PFSK-1 (cell line): Measurements from ENCODE around the gene TNNC1.

Source experiments
- FOXP2 ChIP-seq: optimal IDR thresholded peaks from 2 replicates; pipeline ENCODE3; 2011; ENCODE audit warnings: borderline replicate concordance, control low read depth, inconsistent platforms; ENCODE audit not compliant: insufficient read depth; ENCODE audit errors: extremely low read length, extremely low read depth
- POLR2AphosphoS5 ChIP-seq: IDR thresholded peaks from 2 replicates; pipeline ENCODE4 v1.6.1; 2012; ENCODE audit warnings: low read depth, mild to moderate bottlenecking, control low read depth, low read length, moderate library complexity
- SIN3A ChIP-seq: IDR thresholded peaks from 2 replicates; pipeline ENCODE4 v1.6.1; 2012; ENCODE audit warnings: mild to moderate bottlenecking, low read length, moderate library complexity, borderline replicate concordance; ENCODE audit not compliant: insufficient read depth
- TAF1 ChIP-seq: IDR thresholded peaks from 2 replicates; pipeline ENCODE4 v1.6.1; 2012; ENCODE audit warnings: low read length, control low read depth, borderline replicate concordance; ENCODE audit not compliant: insufficient read depth
- TF ChIP-seq, protein P1 (sequence below), 2 experiments: IDR thresholded peaks; 2 replicates each; pipeline versions ENCODE4 v1.6.1 to v1.8.0; 2011 to 2012; ENCODE audit warnings: low read depth in 2 of 2, low read length in 2 of 2, control low read depth in 1 of 2, inconsistent platforms in 1 of 2, mild to moderate bottlenecking in 1 of 2, moderate library complexity in 1 of 2; ENCODE audit not compliant: insufficient read depth in 1 of 2

Gene TNNC1

DNA sequence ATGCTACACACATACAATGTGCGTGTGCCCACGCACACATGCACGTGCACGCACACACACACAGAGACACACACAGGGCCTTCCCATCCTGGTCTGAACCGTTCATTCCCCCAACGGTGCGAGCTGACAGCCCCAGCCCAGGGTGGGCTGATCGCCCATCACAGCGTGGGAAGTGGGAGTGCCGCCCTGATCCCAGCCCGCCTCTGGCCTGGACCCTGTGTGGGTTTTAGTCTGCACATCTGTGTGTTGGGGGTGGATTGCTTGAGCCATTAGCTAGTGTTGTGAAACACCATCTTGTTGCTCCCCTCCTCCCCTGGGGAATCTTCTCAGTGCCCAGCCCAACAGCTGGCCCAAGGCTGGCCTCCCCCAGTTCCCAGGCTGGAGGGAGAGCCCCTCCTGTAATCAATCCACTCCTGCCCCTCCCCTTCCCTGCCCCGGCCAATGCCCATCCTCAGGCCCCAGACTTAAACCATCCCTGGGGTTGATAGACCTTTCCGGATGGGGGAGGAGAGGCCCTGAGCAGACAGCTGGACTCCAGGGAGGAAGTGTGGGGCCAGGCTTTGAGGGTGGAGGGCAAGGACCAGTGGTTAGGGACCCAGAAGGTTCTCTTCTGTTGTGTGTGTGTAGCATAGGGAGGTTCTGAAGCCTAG, 17.2 kb downstream of the TNNC1 start:
- TF ChIP-seq SIN3A (no peak), POLR2AphosphoS5 (no peak), TAF1 (no peak), FOXP2 (no peak)
- TF ChIP-seq, protein P1, sequence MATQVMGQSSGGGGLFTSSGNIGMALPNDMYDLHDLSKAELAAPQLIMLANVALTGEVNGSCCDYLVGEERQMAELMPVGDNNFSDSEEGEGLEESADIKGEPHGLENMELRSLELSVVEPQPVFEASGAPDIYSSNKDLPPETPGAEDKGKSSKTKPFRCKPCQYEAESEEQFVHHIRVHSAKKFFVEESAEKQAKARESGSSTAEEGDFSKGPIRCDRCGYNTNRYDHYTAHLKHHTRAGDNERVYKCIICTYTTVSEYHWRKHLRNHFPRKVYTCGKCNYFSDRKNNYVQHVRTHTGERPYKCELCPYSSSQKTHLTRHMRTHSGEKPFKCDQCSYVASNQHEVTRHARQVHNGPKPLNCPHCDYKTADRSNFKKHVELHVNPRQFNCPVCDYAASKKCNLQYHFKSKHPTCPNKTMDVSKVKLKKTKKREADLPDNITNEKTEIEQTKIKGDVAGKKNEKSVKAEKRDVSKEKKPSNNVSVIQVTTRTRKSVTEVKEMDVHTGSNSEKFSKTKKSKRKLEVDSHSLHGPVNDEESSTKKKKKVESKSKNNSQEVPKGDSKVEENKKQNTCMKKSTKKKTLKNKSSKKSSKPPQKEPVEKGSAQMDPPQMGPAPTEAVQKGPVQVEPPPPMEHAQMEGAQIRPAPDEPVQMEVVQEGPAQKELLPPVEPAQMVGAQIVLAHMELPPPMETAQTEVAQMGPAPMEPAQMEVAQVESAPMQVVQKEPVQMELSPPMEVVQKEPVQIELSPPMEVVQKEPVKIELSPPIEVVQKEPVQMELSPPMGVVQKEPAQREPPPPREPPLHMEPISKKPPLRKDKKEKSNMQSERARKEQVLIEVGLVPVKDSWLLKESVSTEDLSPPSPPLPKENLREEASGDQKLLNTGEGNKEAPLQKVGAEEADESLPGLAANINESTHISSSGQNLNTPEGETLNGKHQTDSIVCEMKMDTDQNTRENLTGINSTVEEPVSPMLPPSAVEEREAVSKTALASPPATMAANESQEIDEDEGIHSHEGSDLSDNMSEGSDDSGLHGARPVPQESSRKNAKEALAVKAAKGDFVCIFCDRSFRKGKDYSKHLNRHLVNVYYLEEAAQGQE (IDR thresholded peaks at IDR 0.05; ENCODE audit: insufficient read depth in 1 of 2, low read depth in 2 of 2, low read length in 2 of 2): no peak

DNA sequence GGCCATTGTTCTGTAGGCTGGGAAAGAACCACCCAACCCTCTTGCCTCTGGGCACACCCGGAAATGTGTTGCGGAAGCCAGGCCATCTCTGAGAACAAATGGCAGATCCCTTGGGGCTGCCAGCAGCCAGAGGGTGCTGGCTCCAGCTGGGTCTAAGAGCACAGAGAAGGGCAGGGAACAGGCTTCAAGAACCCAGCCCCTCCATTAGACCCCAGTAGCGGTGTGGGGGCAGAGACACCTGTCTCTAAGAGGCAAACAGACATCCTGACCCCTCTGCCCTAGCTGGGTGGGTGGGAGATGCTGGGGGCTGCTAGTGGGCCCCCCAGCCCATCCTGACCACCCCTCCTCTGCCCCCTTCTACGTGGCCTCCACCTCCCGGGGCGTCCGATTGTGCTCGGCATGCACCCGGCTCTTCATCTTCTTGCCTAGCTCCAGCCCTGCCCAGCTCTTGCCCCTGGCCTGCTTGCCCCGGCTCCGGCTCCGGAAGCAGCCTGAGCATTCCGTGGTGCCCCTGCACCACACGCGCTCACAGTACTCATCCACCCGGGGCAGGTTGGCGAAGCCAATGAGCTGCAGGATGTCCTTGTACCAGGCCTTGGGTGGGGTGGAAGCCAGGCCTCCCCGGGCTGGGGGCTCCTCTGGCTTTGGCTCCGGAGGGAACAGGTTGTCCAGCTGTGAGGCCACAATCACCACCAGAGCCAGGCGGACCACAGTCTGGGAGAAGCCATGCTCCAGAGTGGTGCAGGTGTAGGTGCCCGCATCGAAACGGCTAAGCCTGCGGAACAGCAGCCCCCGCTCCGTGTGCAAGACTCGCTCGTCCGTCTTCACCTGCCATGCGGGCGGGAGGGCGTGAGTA, 18.4 kb downstream of the TNNC1 start:
- no peak for TF ChIP-seq POLR2AphosphoS5
- no peak for TF ChIP-seq TAF1
- no peak for TF ChIP-seq SIN3A
- no peak for TF ChIP-seq FOXP2
- TF ChIP-seq, protein P1 (IDR thresholded peaks at IDR 0.05; ENCODE audit: insufficient read depth in 1 of 2, low read depth in 2 of 2, low read length in 2 of 2): no peak

DNA sequence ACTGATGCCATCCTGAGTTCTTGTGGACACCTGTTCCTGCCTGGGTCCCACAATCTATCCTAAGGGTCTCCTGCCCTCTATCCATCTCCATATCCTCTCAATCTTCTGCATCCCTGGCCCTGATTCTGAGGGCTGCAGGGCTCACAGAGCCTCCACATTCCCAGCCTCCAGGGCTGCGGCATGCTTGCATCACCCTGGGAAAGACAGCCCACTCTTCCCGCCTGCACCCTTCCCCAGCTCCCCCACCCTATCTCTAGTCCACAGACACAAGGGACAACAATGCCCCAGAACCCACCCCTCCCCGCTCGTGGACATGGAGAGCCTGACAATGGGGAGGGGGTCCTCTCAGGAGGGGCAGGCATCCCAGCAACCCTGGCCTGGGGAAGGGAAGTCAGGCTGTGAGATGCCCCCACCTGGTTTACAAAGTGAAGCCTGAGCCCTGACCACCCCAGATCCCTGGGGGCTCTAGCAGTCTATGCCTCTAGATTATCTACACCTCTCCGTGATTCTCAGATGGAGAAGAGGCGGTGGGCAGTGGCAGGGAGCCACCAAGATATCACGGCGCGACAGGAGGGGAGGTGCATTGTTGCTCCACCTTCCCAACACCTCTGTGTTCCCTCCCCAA, 19.2 kb downstream of the TNNC1 start:
- no peak for TF ChIP-seq SIN3A
- no peak for TF ChIP-seq POLR2AphosphoS5
- no peak for TF ChIP-seq TAF1
- TF ChIP-seq, protein P1 (IDR thresholded peaks at IDR 0.05; ENCODE audit: insufficient read depth in 1 of 2, low read depth in 2 of 2, low read length in 2 of 2): no peak
- TF ChIP-seq FOXP2: no peak

DNA sequence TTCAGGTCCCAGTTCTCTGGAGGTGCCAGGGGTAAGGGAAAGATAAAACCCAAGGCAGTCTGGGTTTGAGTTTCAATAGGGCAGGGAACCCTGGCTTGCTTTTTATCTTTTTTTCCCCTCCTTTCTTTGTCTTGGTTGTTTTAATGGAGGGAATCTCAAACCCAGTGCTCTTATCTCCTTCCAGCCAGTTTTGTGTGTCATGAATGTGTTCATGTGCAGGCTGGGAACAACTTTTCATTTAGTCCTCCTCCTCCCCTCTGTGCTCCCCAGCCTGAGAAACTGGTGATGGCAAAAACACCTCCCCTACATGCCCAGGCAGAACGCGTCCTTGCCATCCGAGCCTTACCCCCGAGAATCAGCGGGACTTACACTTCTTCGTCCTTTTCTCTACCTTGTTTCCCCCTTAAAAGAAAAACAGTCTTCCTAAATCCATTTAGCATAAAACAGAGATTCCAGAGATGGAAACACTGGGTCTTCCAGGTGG, 19.8 kb downstream of the TNNC1 start:
- TF ChIP-seq TAF1 (no peak), SIN3A (no peak), POLR2AphosphoS5 (no peak), FOXP2 (no peak)
- TF ChIP-seq, protein P1 (IDR thresholded peaks at IDR 0.05; ENCODE audit: insufficient read depth in 1 of 2, low read depth in 2 of 2, low read length in 2 of 2): no peak
